HuH-7 (cell line): ENCODE measurements around the gene CSNK1G2.

Experiments
- DNase-seq: peaks from one replicate; pipeline ENCODE4 v3.0.0; 2011; ENCODE audit warnings: low spot score

Gene CSNK1G2

GRCh38 chr19:1941146-1942077, at the start of gene CSNK1G2:
Gene CSNK1G2 (plus strand): TSS chr19:1941172. CDS start chr19:1969773, 28,601 bp downstream.
- no peak for DNase-seq

DNA sequence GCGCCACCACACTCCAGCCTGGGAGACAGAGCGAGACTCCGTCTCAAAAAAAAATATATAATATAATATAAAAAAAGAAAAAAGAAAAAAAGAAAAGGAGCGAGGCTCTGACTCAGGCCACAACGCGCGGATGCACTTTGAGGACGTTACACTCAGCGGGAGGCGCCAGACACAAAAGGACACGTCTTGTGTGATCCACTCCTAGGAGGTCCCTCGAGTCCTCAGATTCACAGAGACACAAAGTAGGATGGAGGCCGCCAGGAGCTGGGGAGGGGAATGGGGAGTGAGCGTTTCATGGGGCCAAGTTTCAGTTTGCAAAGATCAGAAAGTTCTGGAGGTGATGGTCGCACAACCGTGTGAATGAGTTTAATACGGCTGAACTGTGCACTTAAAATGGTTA, 47.2 kb upstream of the CSNK1G2 start:
- DNase-seq, result no peak

DNA sequence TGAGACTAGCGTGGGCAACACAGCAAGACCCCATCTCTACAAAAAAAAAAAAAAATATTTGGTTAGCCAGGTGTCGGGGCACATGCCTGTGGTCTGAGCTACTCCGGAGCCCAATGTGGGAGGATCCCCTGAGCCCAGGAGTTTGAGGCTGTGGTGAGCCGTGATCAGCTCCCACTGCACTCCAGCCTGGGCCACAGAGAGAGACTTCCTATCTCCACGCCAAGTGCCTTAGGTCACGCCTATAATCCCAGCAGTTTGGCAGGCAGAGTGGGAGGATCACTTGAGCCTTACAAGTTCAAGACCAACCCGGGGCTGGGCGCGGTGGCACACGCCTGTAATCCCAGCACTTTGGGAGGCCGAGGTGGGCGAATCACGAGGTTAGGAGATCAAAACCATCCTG, 44.5 kb upstream of the CSNK1G2 start:
- DNase-seq, result no peak

- DNase-seq, result no peak
These were observed 39.0 kb upstream of the CSNK1G2 start for GRCh38 chr19:1901940-1902404.

GRCh38 chr19:1902923-1903322, 38.0 kb upstream of the CSNK1G2 start:
- DNase-seq, result no peak

GRCh38 chr19:1904860-1905109, 36.2 kb upstream of the CSNK1G2 start:
- no peak for DNase-seq

GRCh38 chr19:1905110-1905862, 35.7 kb upstream of the CSNK1G2 start, which contains the start of the genes ADAT3 and SCAMP4:
Gene ADAT3 (plus strand): TSS chr19:1905399. CDS start chr19:1912048, 6,649 bp downstream.
Gene SCAMP4 (plus strand): TSS chr19:1905399. CDS start chr19:1915020, 9,621 bp downstream.
- DNase-seq, result peak; percentile 92

DNA sequence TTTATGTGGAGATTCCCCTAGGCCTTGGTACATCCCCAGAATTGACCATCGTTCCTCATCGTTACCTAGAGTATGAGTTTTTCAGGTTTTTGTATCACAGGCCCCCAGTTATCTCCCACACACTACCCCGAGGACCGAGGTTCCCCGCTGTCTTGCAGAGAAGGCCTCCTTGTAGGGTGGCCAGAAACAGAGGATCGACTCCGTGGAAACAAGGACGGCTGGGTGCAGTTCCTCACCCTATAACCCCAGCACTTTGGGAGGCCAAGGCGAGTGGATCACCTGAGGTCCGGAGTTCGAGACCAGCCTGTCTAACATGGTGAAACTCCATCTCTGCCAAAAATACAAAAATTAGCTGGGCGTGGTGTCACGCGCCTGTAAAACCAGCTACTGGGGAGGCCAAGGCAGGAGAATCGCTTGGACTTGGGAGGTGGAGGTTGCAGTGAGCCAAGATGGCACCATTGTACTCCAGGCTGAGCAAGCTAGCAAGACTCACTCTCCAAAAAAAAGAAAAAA, 35.1 kb upstream of the CSNK1G2 start:
- DNase-seq, result no peak

DNA sequence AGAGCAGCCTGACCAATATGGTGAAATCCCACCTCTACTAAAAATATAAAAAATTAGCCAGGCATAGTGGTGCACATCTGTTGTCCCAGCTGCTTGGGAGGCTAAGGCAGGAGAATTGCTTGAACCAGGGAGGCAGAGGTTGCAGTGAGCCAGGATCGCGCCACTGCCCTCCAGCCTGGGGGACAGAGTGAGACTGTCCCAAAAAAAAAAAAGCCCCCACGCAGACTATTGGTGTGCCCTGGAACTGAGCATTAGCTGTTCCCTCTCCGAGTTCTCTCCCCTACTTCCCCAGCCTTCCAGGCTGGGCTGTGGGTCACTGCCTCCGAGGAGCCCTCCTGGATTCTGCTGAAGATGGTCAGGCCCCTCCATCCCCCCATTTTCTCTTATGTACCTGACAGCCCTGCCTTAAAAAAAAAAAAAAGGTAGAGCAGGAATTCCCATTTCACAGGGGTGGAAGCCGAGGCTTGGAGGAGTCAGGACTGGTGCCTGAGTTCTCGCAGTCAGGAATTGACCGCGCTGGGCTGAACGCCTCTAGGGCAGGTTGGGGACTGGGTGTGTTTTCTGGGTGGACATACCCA, 33.9 kb upstream of the CSNK1G2 start:
- DNase-seq, result no peak

DNA sequence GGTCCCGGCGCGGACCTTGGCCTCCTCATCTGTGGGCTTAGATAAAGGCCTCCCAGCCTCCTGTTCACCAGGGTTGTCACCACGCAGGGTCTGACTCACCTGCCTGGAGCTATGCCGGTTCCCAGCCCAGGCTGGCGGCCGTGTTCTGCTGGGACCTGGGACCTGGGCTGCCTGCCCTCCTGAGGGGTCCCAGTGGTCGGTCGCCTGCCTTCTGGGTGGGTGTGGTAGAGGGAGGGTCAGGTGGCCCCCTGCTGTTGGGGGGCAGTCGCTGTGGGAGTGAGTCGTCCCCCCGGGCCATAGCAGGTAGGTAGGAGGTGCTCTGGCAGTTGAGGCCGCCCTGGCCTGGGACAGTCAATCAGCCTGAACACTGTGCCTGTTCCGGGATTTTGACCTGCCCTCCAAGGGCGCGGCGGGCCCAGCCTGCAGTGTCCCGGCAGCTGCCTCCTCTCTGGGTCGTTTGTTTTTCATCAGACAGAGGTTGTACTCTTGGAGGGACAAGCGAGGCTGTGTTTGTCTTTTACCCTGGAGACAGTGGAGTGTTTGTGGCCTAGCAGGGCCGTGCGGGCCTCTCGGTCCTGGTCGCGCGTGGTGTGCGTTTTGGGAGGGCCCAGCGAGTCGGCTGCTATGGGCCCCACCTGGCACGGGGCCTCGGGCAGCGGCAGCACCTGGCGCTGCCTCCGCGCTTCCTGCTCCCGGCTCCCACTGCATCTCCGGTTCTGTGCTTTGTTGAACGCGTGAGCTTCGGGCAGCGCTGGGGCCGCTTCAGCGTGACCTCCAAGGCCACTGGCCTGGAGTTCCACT, 33.2 kb upstream of the CSNK1G2 start:
- peak; percentile 26 for DNase-seq

GRCh38 chr19:1908364-1908678, 32.7 kb upstream of the CSNK1G2 start:
- DNase-seq, result no peak

- no peak for DNase-seq
These were observed 31.3 kb upstream of the CSNK1G2 start for GRCh38 chr19:1909761-1910080.

DNA sequence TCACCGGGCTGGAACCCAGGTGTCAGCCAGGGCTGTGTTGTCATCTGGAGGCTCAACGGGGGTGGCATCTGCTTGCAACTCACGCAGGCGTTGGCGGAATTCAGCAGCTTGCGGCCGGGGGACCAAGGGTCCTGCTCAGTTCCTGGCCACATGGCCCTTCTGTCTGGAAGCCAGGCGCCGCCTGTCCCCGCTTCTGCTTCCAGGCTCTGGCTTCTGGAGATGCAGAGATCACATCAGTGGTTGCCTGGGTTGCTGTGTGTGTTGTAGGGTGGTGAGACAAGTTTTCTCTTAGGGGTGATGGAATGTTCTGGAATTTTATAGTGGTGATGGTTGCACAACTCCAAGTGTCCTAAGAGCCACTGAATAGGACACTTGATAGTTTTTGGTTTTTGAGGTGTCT, 30.8 kb upstream of the CSNK1G2 start:
- DNase-seq, result no peak

GRCh38 chr19:1911098-1911497, 29.9 kb upstream of the CSNK1G2 start:
- no peak for DNase-seq

DNA sequence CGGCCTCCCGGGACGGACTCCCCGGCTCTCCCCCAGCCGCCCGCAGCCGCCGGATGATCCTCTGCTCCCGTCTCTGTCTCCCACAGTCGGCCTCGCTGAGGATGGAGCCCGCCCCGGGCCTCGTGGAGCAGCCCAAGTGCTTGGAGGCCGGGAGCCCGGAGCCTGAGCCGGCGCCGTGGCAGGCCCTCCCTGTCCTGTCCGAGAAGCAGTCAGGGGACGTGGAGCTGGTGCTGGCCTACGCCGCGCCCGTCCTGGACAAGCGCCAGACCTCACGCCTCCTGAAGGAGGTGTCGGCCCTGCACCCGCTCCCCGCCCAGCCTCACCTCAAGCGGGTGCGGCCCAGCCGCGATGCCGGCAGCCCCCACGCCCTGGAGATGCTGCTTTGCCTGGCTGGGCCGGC, 29.0 kb upstream of the CSNK1G2 start:
- no peak for DNase-seq

DNA sequence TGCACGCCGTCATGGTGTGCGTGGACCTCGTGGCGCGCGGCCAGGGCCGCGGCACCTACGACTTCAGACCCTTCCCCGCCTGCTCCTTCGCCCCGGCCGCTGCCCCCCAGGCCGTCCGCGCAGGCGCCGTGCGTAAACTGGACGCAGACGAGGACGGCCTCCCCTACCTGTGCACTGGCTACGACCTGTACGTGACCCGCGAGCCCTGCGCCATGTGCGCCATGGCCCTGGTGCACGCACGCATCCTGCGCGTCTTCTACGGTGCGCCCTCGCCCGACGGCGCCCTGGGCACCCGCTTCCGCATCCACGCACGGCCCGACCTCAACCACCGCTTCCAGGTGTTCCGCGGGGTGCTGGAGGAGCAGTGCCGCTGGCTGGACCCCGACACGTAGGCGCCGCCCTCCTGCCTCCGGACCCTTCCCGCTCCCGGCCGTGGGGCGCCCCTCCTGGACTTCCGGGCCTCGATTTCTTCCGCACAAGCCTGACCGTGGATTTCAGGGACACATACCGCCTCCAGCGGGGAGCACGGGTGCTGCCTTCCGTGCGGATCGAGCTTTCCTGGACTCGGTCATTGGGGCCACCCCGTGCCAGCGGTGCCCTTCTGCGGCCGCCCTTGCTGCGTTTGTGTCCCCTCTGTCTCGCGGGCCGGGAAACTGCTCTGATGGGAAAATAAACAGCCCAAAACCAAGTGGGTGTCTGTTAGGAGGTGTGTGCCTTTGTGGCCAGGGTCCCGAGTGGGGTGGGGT, 28.0 kb upstream of the CSNK1G2 start:
- DNase-seq, result no peak

DNA sequence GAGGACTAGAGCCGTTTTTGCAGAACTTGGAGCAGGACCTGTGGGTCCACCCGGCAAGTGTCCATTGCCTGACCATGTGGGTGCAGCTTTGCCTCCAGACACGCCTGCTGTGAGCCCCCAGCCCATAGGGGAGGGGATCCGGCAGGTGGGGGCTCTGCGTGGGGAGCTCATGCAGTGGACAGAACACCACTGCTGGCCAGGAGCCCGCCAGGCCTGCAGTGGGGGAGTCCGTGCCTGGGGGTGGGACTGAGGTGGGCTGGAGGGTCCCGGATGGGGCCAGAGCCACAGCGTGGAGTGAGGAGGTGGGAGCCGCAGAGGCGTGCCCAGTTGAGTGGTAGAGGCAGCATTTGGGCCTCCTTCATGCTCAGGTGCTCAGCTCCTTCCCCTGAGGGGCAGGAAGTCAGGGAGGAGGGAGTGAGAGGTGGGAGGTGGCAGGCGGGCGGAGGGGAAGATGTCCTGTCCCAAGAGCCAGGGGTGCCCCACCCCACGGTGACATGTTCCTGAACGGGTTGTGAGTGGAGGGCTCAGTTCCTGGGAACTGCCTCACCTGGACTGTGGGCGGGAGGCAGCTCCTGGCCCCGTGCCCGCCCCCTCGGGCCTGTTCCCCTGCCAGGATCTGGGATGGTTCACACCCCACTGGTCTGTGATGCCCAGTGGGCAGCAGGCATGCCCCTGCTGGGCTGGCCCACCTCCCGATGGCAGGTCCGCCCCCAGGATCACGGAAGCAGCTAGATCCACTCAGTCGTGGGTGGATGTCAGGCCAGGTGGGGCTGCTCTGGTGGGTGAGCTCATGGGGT, 27.0 kb upstream of the CSNK1G2 start:
- no peak for DNase-seq

DNA sequence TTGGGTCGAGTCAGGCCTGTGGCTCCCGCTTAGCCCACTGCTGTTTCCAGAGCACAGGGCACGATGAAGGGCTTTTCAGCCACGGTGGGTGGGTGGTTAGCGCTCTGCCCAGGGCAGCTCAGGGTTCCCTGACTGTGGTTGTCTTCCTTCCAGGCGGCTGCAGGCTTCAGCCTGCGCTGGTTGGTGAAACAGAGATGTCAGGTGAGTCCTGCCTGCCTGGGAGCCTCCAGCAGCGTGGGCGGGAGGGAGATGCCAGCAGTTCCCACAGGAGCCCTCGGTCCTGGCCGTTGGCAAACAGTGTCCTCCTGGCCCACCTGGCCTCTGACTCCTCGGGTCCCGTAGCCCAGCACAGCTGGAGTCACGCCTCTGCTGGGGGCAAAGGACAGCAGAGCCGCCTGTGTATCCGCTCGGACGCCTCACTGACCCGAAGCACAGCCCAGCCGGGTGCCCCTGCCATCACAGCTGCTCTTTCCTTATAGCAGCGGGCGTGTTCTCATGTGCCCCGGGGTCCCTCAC, 26.1 kb upstream of the CSNK1G2 start:
- DNase-seq, result no peak

DNA sequence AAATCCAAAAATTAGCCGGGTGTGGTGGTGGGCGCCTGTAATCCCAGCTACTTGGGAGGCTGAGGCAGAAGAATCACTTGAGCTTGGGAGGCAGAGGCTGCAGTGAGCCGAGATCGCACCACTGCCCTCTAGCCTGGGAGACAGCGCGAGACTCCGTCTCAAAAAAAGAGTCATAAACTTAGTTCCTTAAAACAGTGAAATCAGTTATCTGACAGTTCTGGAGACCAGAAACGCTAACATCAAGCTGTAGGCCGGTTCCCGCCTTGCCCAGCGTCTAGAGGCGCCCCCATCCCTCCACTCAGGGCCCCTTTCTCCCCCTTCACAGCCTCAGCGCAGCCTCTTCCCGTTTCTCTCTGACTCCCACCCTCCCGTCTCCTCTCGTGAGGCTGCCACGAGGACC, 23.8 kb upstream of the CSNK1G2 start:
- no peak for DNase-seq

DNA sequence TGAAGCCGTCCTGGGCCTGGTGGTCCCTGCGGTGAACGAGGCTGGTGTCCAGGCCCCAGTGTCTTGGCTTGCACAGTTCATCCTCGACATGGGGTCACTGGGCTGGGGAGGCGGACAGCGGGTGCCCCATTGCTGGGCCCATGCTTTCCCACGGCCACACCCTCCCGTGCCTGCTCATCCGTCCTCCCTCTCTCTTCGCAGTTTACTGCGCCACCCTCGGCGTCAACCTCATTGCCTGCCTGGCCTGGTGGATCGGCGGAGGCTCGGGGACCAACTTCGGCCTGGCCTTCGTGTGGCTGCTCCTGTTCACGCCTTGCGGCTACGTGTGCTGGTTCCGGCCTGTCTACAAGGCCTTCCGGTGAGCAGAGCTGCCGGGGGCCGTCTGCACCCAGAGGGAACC, 23.0 kb upstream of the CSNK1G2 start:
- no peak for DNase-seq
